Measurements from ENCODE around the gene FASTKD1. TPM values are rescaled to one million over a fixed set of nuclear protein-coding genes. Genes with fewer than 3 reads are reported as not detected.
"Not testable (repeated sequence)": the region's sequence is repeated elsewhere in the genome, so short reads cannot be mapped to it uniquely, and the experiment has no call there.

The FASTKD1 gene
- total RNA-seq = 10 to 100 TPM; 31.2 to 40.2 TPM
- polyA plus RNA-seq (ENCODE audit: insufficient read depth, low read depth, low replicate concordance) = 24.8 TPM
- long read RNA-seq, donor 1, partial matches to known transcripts = 219 of 300 reads
- long read RNA-seq, donor 1, other reads (novel, unspliced or antisense) = 78 of 300 reads
- long read RNA-seq, donor 2, partial matches to known transcripts = 123 of 138 reads
- long read RNA-seq, donor 2, other reads (novel, unspliced or antisense) = 14 of 138 reads

GRCh38 chr2:169573160-169573973 lies at the start of gene FASTKD1:
Gene FASTKD1, minus strand, starts transcription at chr2:169573865. Its CDS starts 1,836 bp downstream, at chr2:169572029.
- H3K4me3 ChIP-seq = peak within 1 kb of the TSS; percentile 62 to 66
- no peaks in the 10 kb centered on the region for H3K36me3 ChIP-seq (ENCODE audit: low read depth, missing control alignments)
- no peaks in the 10 kb centered on the region for H3K4me1 ChIP-seq
- H3K27ac ChIP-seq = peak within 1 kb of the TSS in 1 of 2 donors; percentile 23
- no peaks in the 10 kb centered on the region for H3K9me3 ChIP-seq
- WGBS, 2 donors = 1% methylated on average over 33 of the region's 33 CpGs
- no peak for TF ChIP-seq POLR2A (IDR thresholded peaks at IDR 0.05)
- TF ChIP-seq CTCF (IDR thresholded peaks at IDR 0.05) = no peak
- peak; percentile 95 for DNase-seq
- intact Hi-C loops (cut with DNase I; ENCODE audit: low total_unique reads) = no loop called here
- H3K27me3 ChIP-seq = no peaks in the 10 kb centered on the region

GRCh38 chr2:169623235-169623634 lies 49.6 kb upstream of the FASTKD1 start:
- intact Hi-C loops (cut with DNase I; ENCODE audit: low total_unique reads) = no loop called here
- H3K4me3 ChIP-seq = no peak overlapping the region
- no peaks in the 10 kb centered on the region for H3K9me3 ChIP-seq
- H3K36me3 ChIP-seq (ENCODE audit: low read depth, missing control alignments) = no peaks in the 10 kb centered on the region
- H3K27ac ChIP-seq = no peak overlapping the region
- no peaks in the 10 kb centered on the region for H3K4me1 ChIP-seq
- H3K27me3 ChIP-seq = no peaks in the 10 kb centered on the region
- 58 to 67% methylated on average over 4 of the region's 4 CpGs for WGBS, 2 donors
- TF ChIP-seq POLR2A (IDR thresholded peaks at IDR 0.05) (no peak), CTCF (IDR thresholded peaks at IDR 0.05) (no peak)
- DNase-seq = no peak

- no peak for TF ChIP-seq CTCF (IDR thresholded peaks at IDR 0.05)
- TF ChIP-seq POLR2A (IDR thresholded peaks at IDR 0.05) = no peak
- Histone ChIP-seq H3K27ac (no peak overlapping the region), H3K4me3 (no peak overlapping the region), H3K36me3 (ENCODE audit: low read depth, missing control alignments) (no peaks in the 10 kb centered on the region), H3K27me3 (no peaks in the 10 kb centered on the region), H3K4me1 (no peaks in the 10 kb centered on the region), H3K9me3 (no peaks in the 10 kb centered on the region)
- 82 to 83% methylated on average over 1 of the region's 1 CpG for WGBS, 2 donors
- no peak for DNase-seq
- intact Hi-C loops (cut with DNase I; ENCODE audit: low total_unique reads) = no loop called here
Observed at GRCh38 chr2:169620509-169620908, 46.8 kb upstream of the FASTKD1 start.

DNA sequence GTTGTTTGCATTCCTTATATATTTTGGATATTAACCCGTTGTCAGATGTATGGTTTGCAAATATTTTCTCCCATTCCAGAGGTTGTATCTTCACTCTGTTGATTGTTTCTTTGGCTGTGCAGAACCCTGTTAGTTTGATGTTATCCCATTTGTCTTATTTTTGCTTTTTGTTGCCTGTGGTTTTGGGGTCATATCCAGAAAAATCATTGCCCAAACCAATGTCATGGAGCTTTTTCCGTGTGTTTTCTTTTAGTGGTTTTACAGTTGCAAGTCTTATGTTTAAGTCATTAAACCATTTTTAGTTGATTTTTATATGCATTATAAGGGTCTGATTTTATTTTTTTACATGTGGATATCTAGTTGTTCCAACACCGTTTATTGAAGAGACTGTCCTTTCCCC lies 46.3 kb upstream of the FASTKD1 start:
- DNase-seq = no peak
- no peaks in the 10 kb centered on the region for H3K36me3 ChIP-seq (ENCODE audit: low read depth, missing control alignments)
- WGBS, 2 donors = 49 to 50% methylated on average over 3 of the region's 3 CpGs
- no peak overlapping the region for H3K27ac ChIP-seq
- no peak for TF ChIP-seq CTCF (IDR thresholded peaks at IDR 0.05)
- no peak for TF ChIP-seq POLR2A (IDR thresholded peaks at IDR 0.05)
- H3K9me3 ChIP-seq = no peaks in the 10 kb centered on the region
- intact Hi-C loops (cut with DNase I; ENCODE audit: low total_unique reads) = no loop called here
- no peaks in the 10 kb centered on the region for H3K27me3 ChIP-seq
- no peaks in the 10 kb centered on the region for H3K4me1 ChIP-seq
- no peak overlapping the region for H3K4me3 ChIP-seq

DNA sequence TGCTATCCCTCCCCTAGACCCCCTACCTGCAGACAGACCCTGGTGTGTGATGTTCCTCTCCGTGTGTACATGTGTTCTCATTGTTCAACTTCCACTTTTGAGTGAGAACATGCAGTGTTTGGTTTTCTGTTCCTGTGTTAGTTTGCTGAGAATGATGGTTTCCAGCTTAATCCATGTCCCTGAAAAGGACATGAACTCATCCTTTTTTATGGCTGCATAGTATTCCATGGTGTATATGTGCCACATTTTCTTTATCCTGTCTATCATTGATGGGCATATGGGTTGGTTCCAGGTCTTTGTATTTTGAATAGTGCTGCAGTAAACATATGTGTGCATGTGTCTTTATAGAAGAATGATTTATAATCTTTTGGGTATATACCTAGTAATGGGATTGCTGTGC lies 42.3 kb upstream of the FASTKD1 start:
- H3K36me3 ChIP-seq (ENCODE audit: low read depth, missing control alignments); H3K27me3 ChIP-seq; intact Hi-C loops (cut with DNase I; ENCODE audit: low total_unique reads); H3K9me3 ChIP-seq; DNase-seq; H3K4me3 ChIP-seq; H3K4me1 ChIP-seq; H3K27ac ChIP-seq: not testable (repeated sequence)
- WGBS, 2 donors = 100% methylated on average over 1 of the region's 1 CpG

Data from testis (tissue), 5 donors.